GM12873 (cell line): ENCODE results near the gene MYO7A.

Source experiments
- CTCF ChIP-seq: IDR thresholded peaks from 2 replicates; pipeline ENCODE4 v1.5.1; 2012; ENCODE audit warnings: low read depth, mild to moderate bottlenecking, moderate library complexity, low read length, control low read depth; ENCODE audit not compliant: insufficient read depth; ENCODE audit errors: missing control alignments

The MYO7A gene

GRCh38 chr11:77130763-77131513, 2.9 kb downstream of the MYO7A start:
- no peak for TF ChIP-seq CTCF

- no peak for TF ChIP-seq CTCF
Observed at GRCh38 chr11:77131560-77131959, 3.5 kb downstream of the MYO7A start.

- no peak for TF ChIP-seq CTCF
Observed at GRCh38 chr11:77135069-77135468, 7.0 kb downstream of the MYO7A start.

GRCh38 chr11:77136074-77136473, 8.0 kb downstream of the MYO7A start:
- TF ChIP-seq CTCF, result no peak

- TF ChIP-seq CTCF, result no peak
Observed at GRCh38 chr11:77136784-77137420, 8.9 kb downstream of the MYO7A start.

GRCh38 chr11:77137421-77137820, 9.4 kb downstream of the MYO7A start:
- no peak for TF ChIP-seq CTCF

- TF ChIP-seq CTCF, result no peak
Observed at GRCh38 chr11:77138106-77138649, 10.1 kb downstream of the MYO7A start.
